ENCODE measurements around the gene SYT8.

- TF ChIP-seq EP300 (conservative IDR thresholded peaks at IDR 0.05; ENCODE audit: poor library complexity, severe bottlenecking) (no peak), CTCF (IDR thresholded peaks at IDR 0.05; ENCODE audit: poor library complexity, severe bottlenecking) (no peak), POLR2AphosphoS5 (IDR thresholded peaks at IDR 0.05) (no peak), EZH2 (IDR thresholded peaks at IDR 0.05; ENCODE audit: borderline replicate concordance, insufficient read depth, low read length, poor library complexity, severe bottlenecking) (no peak), REST (IDR thresholded peaks at IDR 0.05; ENCODE audit: borderline replicate concordance) (no peak), MXI1 (conservative IDR thresholded peaks at IDR 0.05; ENCODE audit: poor library complexity, severe bottlenecking) (no peak), TAF1 (IDR thresholded peaks at IDR 0.05; ENCODE audit: low read depth) (no peak), RAD21 (conservative IDR thresholded peaks at IDR 0.05) (no peak), SMC3 (conservative IDR thresholded peaks at IDR 0.05; ENCODE audit: poor library complexity) (no peak)
Measured at GRCh38 chr11:1869427-1870325, 34.9 kb downstream of the SYT8 start.

Measured in neural cell (in vitro differentiated cells).